Stomach smooth muscle (tissue), 2 donors: ENCODE measurements around the gene SNAPC2.
"Not testable (repeated sequence)": the region's sequence is repeated elsewhere in the genome, so short reads cannot be mapped to it uniquely, and the experiment has no call there.

ENCODE experiments used
- H3K27ac ChIP-seq: one replicate; pipeline ENCODE4 v1.7.0; 2013; ENCODE audit warnings: mild to moderate bottlenecking, low read length, inconsistent platforms
- H3K27me3 ChIP-seq, 2 donors: one replicate each; pipeline ENCODE4 v1.7.0; 2013; ENCODE audit warnings: low read length in 2 of 2; ENCODE audit not compliant: insufficient read depth in 2 of 2, control insufficient read depth in 1 of 2
- H3K36me3 ChIP-seq, 2 donors: one replicate each; pipeline ENCODE4 v1.7.0; 2013; ENCODE audit warnings: low read length in 2 of 2; ENCODE audit not compliant: control insufficient read depth in 2 of 2, insufficient read depth in 2 of 2
- H3K4me1 ChIP-seq: one replicate; pipeline ENCODE4 v1.7.0; 2013; ENCODE audit warnings: low read length; ENCODE audit not compliant: control insufficient read depth, insufficient read depth
- H3K4me3 ChIP-seq, 2 donors: one replicate each; pipeline ENCODE4 v1.7.0; 2013; ENCODE audit warnings: low read length in 2 of 2
- H3K9ac ChIP-seq, 2 donors: one replicate each; pipeline ENCODE4 v1.7.0; 2013; ENCODE audit warnings: low read length in 2 of 2, mild to moderate bottlenecking in 1 of 2
- H3K9me3 ChIP-seq, 2 donors: one replicate each; pipeline ENCODE4 v1.7.0; 2013; ENCODE audit warnings: low read length in 2 of 2; ENCODE audit not compliant: control insufficient read depth in 2 of 2
- donor health status: healthy.
- donor health status: Pancreatic carcinoma.

The SNAPC2 gene

DNA sequence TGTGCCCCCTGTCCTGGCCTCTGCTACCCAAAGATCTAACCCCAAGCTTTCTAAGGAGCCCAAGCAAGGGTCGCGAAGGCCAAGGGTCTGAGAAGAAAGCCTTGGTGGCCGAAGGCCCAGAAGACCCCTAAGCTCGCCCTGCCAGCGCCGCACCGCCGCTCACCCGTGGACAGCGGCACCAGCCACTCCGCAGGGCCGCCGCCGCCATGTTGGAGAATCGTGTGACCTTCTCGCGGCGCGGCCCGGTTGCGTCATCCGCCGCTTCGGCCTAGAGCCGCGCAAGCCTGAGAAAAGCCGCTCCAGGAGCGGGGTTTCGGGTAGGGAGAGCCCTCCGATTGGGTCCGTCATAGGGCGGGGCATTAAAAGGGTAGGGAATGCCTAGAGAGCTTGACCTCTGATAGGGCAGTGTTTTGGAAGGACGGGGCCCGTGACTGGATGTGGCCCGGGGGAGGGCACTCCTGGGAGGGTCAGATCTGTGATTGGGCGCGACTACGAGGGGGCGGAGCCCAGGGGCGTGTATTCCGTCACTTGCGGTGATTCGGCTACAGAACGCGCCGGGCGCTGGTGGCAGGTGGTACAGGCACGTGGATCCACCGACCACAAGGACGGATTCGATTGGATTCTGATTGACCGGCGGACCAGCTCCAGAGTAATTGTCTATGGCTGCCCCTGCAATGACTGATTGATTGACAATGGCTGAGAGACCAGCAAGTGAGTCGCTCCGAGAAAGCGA lies 23.5 kb downstream of the SNAPC2 start, which contains the start of gene TIMM44:
Gene TIMM44, minus strand, starts transcription at position 223 of the 733 bp plus-strand sequence. Its CDS starts 15 bp downstream, at position 208.
- no peaks in the 10 kb centered on the region for H3K27me3 ChIP-seq
- H3K9me3 ChIP-seq = no peaks in the 10 kb centered on the region
- peaks cover 11 to 19% of the 10 kb centered on the region in 2 donors for H3K36me3 ChIP-seq
- H3K4me1 ChIP-seq = peaks cover 36% of the 10 kb centered on the region
- peak within 1 kb of the TSS; percentile 91 to 92 for H3K4me3 ChIP-seq
- H3K9ac ChIP-seq = peak within 1 kb of the TSS; percentile 96 to 99
- H3K27ac ChIP-seq = peak within 1 kb of the TSS; percentile 99

- Histone ChIP-seq H3K27ac (peak overlapping the region; percentile 99), H3K9me3 (no peaks in the 10 kb centered on the region), H3K9ac (peak overlapping the region; percentile 80 to 81), H3K4me3 (peak overlapping the region; percentile 91 to 92), H3K27me3 (no peaks in the 10 kb centered on the region), H3K36me3 (peaks cover 7 to 17% of the 10 kb centered on the region in 2 donors), H3K4me1 (peaks cover 36% of the 10 kb centered on the region)
Observed at GRCh38 chr19:7944177-7944761, 24.1 kb downstream of the SNAPC2 start.

DNA sequence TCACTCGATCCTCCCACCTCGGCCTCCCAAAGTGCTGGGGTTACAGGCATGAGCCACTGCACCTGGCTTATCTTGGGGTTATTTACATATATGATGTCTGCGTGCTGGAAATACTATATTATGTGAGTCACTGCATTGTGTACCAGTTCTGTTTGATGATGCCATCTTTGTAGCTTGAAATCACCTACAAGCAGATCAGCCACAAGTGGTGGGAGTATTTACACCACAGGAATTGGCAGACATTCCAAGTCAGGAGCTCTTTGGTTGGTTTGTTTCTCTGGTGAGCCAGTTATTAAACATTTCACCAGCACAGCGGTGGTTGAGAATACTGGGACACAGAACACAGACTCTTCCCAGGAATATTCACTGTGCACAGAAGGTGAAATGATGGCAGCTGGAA lies 27.8 kb downstream of the SNAPC2 start:
- no peaks in the 10 kb centered on the region for H3K9me3 ChIP-seq
- H3K27me3 ChIP-seq = no peaks in the 10 kb centered on the region
- H3K27ac ChIP-seq = no peak overlapping the region
- no peak overlapping the region for H3K4me3 ChIP-seq
- no peak overlapping the region for H3K9ac ChIP-seq
- H3K4me1 ChIP-seq = peaks cover 13% of the 10 kb centered on the region
- H3K36me3 ChIP-seq = no peaks in the 10 kb centered on the region

- Histone ChIP-seq H3K9me3 (no peaks in the 10 kb centered on the region), H3K4me3 (no peak overlapping the region), H3K27me3 (no peaks in the 10 kb centered on the region), H3K4me1 (no peaks in the 10 kb centered on the region), H3K36me3 (peaks cover 0 to 2% of the 10 kb centered on the region in 2 donors), H3K27ac (no peak overlapping the region), H3K9ac (no peak overlapping the region)
Observed at GRCh38 chr19:7953060-7953459, 32.9 kb downstream of the SNAPC2 start.

- Histone ChIP-seq H3K27ac (no peak overlapping the region), H3K9ac (no peak overlapping the region), H3K4me1 (no peaks in the 10 kb centered on the region), H3K27me3 (no peaks in the 10 kb centered on the region), H3K36me3 (peaks cover 0 to 5% of the 10 kb centered on the region in 2 donors), H3K4me3 (no peak overlapping the region), H3K9me3 (no peaks in the 10 kb centered on the region)
Observed at GRCh38 chr19:7953576-7953975, 33.4 kb downstream of the SNAPC2 start.

DNA sequence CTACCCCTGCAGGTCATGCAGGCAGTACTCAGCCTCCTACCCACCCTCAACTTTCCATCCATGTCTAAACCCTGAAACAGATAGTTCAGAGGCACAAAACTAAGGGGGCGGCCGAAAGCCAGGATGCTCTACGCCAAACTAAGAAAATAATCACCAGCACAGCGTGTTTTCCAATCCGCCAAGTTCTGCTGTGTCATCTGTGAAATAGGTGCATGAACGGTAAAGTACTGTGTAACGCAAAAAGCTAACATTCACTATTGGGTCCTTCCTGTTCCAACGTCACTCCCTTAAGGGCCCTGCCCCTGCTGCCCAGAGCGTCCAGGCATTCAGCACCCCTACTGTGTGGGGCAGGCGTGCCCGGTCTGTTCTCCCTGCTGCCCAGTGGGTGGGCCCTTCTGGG lies 35.6 kb downstream of the SNAPC2 start:
- no peak overlapping the region for H3K27ac ChIP-seq
- H3K27me3 ChIP-seq = no peaks in the 10 kb centered on the region
- no peaks in the 10 kb centered on the region for H3K9me3 ChIP-seq
- no peak overlapping the region for H3K9ac ChIP-seq
- no peaks in the 10 kb centered on the region for H3K4me1 ChIP-seq
- H3K4me3 ChIP-seq = no peak overlapping the region
- peaks cover 0 to 5% of the 10 kb centered on the region in 2 donors for H3K36me3 ChIP-seq

DNA sequence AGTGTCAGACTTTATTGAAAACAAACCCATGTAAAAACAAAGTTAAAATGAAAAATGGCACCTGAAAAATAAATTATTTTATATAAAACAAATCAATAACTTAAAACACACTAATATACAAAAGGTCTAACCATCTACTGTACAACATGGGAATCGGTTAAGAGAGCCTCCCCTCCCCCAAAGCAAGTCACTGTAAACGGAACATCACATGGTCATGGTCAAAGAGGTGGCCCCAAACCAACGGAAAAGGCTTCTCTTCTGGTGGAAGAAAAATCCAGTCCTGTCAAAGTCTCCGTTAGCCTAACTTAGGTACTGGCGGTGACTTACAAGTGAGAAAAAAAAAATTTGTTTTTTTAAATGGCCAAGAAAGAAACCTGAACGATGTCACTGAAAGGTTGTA lies 39.1 kb downstream of the SNAPC2 start:
- Histone ChIP-seq H3K27me3 (no peaks in the 10 kb centered on the region), H3K36me3 (peaks cover 29 to 31% of the 10 kb centered on the region in 2 donors), H3K4me1 (no peaks in the 10 kb centered on the region), H3K9me3 (no peaks in the 10 kb centered on the region), H3K9ac (no peak overlapping the region), H3K4me3 (no peak overlapping the region), H3K27ac (no peak overlapping the region)

- not testable (repeated sequence) for H3K4me1 ChIP-seq, H3K4me3 ChIP-seq, H3K27me3 ChIP-seq, H3K27ac ChIP-seq, H3K9me3 ChIP-seq, H3K9ac ChIP-seq
- H3K36me3 ChIP-seq = peaks cover 32 to 43% of the 10 kb centered on the region in 2 donors
Observed at GRCh38 chr19:7961082-7961481, 40.9 kb downstream of the SNAPC2 start.

DNA sequence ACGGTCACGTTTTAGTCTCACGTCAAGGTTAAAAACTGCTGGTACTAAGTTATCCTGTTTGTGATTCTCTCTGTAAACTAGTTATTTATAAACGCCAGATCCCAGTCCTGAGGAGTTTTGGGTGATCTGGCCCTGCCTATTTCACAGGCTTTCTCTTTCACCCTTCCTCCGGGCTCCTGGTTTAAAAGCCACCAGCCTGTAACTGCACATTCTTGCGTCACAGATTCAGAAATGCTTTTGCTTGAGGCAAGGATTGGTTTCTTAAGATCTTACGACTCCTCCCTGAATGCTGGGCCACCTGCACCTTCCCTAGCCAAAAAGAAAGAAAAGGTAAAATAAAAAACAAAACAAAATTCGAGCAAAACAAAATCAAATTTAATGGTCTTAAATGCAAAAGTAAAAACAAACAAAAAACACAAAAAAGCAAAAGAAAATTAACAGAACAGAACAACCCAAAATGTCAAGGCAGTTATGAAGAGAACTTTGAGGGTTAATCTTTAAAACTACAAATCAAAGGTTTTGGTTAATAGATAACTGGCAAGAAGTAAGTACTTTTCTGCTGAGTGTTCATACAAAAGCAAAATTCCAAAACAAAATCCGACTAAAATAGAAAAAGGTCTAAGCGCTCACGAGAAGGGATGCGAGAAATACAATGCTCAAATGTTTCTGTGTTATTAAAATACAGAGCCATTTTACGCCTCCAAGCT lies 41.9 kb downstream of the SNAPC2 start:
- no peak overlapping the region for H3K4me3 ChIP-seq
- no peaks in the 10 kb centered on the region for H3K9me3 ChIP-seq
- peaks cover 38 to 52% of the 10 kb centered on the region in 2 donors for H3K36me3 ChIP-seq
- H3K27me3 ChIP-seq = no peaks in the 10 kb centered on the region
- no peaks in the 10 kb centered on the region for H3K4me1 ChIP-seq
- H3K27ac ChIP-seq = no peak overlapping the region
- H3K9ac ChIP-seq = no peak overlapping the region

DNA sequence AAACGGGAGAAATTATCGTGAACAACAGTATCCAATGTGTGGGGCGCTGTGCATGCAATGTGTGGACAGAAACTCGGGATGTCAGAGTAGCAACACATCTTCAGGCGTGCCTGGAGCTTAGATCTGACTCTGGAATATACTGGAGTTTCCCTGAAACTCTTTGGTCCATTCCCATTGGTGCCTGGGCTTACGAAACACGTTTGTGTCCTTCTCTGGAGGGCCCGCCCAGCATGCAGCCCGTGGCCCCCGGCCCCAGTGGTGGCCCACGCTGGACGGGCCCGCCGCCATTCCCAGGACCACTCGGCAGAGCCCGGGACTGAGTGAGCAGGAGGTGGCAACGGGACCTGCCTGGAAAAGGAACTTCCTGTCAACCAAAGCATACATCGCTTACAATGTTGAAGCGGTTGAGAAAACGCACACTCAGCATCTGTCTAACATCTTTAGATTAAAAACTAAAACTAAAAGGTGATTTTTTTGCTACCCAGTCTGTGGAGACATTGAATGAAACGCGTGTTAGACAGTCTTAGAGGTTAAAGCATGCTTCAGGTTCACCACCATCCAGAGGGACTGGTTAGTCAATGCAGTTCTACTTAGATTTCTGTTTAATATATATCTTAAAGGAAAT lies 42.6 kb downstream of the SNAPC2 start:
- no peaks in the 10 kb centered on the region for H3K27me3 ChIP-seq
- H3K4me1 ChIP-seq = no peaks in the 10 kb centered on the region
- H3K9ac ChIP-seq = no peak overlapping the region
- no peak overlapping the region for H3K27ac ChIP-seq
- no peak overlapping the region for H3K4me3 ChIP-seq
- peaks cover 38 to 58% of the 10 kb centered on the region in 2 donors for H3K36me3 ChIP-seq
- no peaks in the 10 kb centered on the region for H3K9me3 ChIP-seq
